ENCODE results near the gene KIF19.

- TF ChIP-seq CTCF (IDR thresholded peaks at IDR 0.05) (no peak), POLR2A (IDR thresholded peaks at IDR 0.05) (no peak)
These were observed 45.7 kb downstream of the KIF19 start for GRCh38 chr17:74371653-74372147.
